IMR-90 (cell line): ENCODE results near the gene GRID1.

Experiments used
- CTCF ChIP-seq: conservative IDR thresholded peaks from 2 replicates; pipeline ENCODE4 v1.5.1; 2012; ENCODE audit warnings: mild to moderate bottlenecking, low read depth, low read length, improper control_type of control experiment
- POLR2A ChIP-seq: IDR thresholded peaks from 2 replicates; pipeline ENCODE4 v1.6.1; 2012; ENCODE audit warnings: mild to moderate bottlenecking, low read depth, low read length

GRCh38 chr10:86206240-86206579, 160.4 kb downstream of the GRID1 start:
- TF ChIP-seq CTCF = no peak
- no peak for TF ChIP-seq POLR2A
